HG02943 (cell line): ENCODE data around the gene ALK.

ENCODE experiments used
- ATAC-seq: cut with Tn5 transposase; IDR thresholded peaks from one replicate; pipeline ENCODE4 v1.9.1; 2021; ENCODE audit warnings: mild to moderate bottlenecking, low read depth, moderate library complexity; ENCODE audit not compliant: unreplicated experiment

Gene ALK

DNA sequence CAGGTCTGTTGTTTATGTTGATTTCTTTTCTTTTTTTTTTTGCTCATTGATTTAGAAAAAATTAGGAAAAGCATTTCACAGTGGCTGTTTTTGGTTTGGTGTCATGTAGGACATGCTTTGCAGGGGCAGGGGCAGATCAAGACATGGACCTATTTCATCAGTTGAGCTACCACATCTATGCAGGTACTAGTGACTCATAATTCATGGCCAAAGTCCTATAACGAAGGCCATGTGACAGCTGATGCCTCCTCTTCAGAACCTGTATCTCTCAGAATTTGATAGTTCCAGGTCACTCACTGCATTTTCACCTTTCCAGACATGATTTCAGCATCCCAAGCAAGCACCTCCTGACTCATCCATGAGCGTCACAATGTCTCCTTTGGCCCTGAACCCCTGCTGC lies 195.8 kb downstream of the ALK start:
- no peak for ATAC-seq

DNA sequence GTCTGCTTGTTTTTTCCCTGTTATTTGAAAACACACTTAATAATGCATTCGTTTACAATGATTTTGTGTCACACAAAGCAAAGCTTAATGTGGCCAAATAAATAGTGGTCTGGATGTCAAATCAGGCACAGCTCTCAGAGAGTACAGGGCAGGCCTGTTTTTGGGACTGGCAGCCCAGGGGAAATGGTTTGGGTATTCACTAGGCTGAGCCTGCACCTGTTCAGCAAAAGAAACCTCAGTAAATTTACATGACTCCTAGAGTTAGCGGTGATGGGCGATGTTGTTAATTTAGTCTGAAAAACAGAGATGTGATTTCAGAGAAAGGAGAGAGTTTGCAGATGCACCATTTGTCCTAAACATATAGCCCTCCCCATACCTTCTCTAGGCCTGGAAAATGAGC lies 197.1 kb downstream of the ALK start:
- ATAC-seq, result no peak

DNA sequence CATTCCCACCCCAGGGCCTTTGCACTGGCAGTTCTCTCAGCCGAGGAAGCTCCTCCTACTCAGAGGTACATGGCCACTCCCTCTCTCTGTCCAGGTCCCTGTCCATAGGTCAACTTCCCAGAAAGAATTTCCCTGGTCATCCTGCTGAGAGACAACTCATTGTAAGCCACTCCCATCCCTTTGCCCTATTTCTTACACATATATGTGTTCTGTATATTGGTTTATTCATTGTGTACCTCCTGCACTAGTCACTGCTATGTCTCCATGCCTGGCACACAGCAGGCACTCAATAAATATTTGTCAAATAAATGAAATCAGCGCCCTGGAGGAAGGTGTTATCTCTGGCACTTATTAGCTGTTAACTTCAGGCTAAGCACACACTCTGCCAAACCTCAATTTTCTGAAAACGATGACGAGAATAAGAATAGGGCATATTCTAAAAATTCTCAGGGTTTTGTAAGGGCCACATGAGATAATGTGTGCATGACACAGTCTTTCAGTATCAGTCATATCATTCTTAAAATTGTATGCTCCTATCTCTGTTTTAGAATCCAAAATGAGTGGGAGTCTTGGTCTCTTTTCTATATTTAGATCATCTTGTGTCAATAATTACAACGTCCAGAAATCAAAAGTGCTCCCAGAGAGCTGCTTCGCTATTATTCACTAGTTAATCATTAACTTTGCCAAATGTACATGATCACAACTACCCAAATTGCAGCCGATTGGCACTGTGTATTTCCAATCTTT lies 198.0 kb downstream of the ALK start:
- ATAC-seq, result peak; percentile 79

DNA sequence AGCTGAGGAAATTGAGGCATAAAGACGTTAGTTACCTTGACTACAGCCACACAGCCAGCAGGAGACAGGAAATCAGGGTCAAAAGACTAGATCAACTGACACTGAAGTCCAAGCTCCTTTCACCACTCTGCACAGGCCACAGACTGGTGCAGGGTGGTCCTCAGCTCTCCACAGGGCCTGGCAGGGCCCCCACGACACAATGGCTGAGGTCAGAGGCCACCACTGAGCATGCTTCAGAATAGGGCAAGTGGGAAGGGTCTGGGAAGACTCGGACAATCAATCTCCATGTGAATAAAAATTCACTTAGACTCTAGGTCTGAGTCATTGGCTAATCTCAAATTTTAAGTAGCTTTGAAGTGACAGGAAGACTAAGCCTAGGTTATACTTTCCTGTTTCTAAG lies 201.7 kb downstream of the ALK start:
- no peak for ATAC-seq

DNA sequence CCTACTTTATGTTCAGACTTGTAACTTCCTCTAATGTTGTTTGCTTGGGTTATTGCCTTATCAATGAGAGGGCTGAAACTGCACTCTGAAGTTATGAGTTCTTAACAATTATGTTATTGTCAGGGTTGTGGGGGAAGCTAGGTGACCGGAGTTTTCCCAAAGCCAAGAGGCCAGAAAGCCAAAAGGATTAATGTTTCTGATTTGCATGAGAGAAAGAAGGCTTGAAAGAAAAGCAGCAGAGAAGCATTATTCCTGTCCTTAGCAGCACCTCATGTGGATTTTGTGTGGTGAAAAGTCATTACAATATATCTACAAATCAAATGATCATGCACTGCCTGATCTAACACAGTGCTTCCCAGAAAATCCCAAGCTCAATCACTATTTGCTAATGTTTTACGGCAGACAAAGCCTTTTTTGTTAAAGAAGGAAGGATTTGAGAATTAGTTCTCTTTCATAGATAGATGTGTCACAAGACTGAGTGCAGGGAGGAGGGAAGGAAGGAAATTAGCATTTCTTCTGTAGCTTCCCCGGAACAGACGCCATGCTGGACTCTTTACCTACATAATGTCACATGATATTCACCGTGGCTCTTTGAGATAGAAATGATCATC lies 203.2 kb downstream of the ALK start:
- ATAC-seq, result no peak

DNA sequence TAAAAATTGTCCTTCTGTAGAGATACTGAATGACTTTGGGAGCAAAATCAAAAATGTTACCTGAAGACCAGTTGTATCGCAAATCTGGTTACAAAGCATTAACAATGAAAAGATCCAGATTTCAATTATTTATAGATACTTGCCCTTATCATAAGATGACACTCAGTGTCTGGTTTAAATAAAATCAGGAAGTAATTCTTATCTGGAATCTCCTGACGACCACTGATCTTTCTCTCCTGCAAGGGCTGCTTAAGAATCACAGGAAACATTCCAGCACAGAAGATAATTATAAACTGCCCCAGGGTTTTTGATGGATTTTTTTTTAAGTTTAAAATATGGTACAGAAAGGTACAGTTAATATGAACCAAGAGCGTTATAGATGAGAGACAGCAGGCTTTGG lies 205.7 kb downstream of the ALK start:
- no peak for ATAC-seq

DNA sequence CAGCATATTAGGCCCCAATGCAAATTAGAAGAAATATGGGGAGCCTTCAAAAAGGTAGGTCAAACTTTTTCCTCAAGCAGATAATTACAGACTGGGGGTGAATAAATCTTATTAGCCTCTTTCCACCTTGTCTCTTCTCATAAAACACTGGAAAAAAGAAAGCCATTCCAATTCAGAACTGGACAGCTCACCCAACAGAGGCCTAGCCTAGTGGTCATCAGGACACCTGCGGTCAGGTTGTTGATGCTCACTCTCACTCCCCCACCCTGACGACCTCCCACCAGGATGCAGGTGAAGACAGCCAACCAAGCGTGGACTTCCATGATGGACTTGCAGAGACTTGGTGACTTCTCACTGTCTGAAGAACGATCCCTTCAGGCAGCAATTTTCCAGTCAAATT lies 207.1 kb downstream of the ALK start:
- no peak for ATAC-seq

DNA sequence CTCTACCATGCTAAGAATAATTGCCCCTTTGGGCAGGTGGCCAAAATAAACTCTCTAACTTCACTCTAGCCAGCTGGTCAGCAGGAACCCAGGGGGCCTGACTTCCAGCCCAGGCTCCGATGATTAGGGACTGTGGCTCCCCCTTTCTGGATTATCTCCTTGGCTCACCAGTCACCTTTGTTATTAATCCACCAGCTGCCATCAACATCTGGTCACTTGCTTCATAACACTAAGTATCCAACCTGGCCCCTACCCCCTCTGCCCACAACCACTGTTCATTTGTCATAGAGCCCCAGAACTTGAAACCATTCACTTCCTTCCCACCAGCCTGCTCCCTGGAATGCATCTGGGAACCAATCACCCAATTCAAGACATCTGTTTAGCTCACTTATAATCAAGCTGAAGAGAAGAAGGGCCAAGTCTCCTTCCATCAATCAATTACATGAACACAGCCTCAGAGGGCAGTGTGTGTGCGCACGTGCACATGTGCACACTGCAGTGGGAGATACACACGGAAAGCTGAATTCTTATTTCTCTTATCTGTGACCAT lies 215.1 kb downstream of the ALK start:
- no peak for ATAC-seq

DNA sequence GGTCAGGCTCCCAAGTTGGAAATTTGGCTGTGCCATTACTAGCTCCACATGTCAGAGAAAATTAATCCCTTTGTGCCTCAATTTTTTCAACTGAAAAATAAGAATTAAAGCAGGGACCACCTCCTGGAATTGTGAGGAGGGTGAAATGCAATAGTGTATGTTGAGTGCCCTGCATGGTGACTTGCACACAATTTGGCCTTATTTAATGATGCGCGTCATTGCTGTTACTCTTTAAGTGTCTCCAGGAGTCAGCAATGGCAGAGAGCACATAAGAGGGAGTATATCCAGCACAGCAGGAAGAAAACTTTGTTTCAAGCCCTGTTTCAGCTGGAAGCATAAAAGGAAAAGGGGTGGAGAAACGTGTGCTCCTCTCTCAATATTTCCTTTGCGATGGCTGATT lies 215.8 kb downstream of the ALK start:
- no peak for ATAC-seq

DNA sequence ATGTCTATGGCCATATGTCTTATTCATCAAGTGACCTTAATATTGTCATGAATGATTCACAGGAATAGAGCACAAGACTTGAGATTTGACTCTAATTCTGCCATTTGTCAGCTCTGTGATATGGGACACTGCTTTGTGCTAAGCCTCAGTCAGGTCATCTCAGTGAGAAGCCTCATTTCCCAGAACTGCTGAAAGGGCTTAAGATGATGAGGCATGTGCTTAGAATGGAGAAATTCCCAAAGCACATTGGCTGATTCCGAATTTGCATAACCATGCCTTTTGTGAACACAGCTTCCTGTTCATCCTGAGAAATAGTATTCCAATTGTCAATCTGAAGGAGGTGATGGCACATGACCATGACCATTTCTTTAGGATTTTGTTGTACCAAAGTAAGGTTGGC lies 218.1 kb downstream of the ALK start:
- no peak for ATAC-seq

DNA sequence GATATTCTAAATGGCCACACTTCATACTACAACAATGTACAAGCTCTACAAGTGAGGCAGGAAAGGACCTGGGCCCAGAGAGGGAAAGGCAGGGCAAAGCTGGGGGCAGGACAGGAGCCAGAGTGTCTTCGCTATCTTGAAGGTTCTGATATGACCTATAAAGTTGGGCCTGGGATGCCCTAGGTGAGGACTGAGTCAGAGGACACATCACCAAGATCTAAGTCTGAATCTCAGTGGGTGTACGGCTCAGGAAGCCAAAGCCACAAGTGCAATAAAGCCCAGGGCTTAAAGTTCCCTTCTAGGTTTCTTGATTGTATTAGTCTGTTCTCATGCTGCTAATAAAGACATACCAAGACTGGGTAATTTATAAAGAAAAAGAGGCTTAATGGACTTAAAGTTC lies 219.1 kb downstream of the ALK start:
- no peak for ATAC-seq

DNA sequence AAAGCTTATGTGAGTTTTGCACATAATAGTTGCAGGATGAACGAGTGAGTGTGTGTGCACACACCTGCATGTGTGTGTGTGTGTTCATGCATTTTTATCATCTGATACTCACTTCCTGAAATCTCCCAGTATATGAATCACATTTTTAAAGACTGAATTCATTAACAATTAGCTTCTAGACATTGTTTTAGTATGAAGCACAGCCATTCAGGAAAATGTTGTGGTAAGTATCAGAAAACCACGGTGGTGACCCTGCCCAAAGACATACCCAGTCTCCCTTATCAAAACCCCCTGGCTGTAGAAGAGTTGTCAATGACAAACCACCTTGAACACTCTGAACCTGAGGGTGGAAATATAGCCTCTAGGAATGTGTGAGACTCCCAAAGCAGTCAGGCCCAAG lies 220.8 kb downstream of the ALK start:
- no peak for ATAC-seq

DNA sequence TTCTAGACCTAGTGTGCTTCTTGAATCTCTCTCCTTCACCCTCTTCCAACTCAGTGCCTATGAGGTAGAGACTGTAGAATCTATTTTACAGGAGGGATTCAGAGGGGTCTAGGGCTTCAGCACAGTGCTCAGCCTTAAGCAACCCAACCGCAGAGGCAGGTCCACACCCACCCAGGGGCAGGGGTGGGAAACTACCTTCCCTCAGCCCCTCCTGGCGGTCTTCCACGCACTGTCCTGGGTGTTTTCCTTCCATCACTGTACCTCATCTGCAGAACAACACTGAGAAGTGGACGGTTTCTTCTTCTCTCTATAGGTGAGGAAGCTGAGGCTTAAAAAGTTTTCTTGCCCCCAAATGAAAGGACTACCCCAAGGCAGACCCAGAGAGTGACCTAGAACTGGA lies 222.3 kb downstream of the ALK start:
- ATAC-seq, result no peak

DNA sequence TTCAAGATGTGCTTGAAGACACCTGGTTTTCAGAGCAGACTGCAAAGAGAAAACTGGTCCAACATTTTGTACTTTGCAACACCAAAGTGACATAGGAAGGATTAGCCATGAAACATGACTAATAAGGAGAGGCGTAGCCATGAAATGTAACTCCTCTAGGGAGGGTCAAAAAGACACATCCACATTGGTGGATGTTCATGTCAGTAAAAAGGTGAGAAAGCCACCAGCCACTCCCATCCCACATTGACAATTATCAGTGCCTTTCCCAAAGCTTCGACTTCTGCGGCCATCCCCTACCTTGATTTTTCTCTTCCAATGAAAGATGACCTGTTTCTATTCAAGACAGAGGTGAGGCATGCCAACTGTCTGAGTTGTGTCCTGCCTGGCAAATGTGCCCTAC lies 223.2 kb downstream of the ALK start:
- no peak for ATAC-seq

DNA sequence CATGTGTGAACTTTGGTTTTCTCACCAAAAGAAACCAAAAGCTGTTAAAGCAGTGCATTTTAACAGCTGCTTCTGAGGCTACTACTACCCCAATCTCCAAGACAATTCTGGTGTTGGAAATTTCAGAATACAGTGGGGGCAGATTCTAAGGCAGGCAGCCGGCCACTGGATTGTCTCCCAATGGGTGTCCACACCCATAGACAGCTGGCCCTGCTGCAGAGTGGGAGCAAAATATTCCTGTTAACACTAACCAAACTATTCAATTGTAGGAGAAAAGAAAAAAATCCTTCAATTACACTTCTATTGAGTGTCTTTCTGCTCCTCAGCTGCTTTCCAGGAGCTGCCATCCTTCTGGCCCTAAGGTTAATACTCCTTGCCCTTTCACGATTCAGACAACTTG lies 223.7 kb downstream of the ALK start:
- ATAC-seq, result no peak

DNA sequence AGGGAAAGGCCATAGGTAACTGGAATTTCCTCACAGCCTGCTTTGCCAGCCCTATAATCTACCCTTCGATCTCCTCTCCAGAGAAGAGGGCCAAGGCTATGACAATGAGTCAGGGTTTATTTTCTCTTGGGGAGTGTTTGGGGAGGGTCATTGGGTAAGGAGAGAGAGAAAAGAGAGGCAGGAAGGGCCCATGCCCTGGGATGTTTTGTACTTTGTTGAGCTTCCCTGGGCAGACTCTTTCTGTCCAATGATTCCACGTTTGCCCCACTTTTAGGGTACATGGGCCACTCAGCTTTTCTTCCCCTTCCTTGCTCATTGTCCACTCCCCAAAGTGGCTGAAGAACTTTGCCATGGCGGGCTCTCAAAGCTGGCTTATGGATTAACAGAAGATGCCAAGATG lies 224.2 kb downstream of the ALK start:
- ATAC-seq, result no peak

DNA sequence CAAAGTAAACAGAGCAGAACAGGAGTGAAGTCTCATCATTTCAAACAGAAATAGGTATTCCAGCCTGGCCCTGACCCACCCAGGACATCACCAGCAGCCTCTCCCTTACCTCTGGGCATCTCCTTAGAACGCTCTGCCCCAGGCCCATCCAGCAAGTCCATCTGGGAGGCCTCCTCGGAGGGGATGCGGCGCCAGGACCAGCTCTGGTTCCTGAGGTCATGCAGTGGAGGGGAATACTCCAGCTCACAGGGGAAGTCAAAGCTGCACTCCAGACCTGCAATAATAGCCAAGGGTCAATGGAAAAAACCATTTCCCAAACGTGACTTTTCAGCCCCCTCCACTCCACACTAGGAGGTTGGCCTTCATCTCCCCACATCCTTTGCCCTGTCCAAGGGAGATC lies 226.6 kb downstream of the ALK start:
- no peak for ATAC-seq

DNA sequence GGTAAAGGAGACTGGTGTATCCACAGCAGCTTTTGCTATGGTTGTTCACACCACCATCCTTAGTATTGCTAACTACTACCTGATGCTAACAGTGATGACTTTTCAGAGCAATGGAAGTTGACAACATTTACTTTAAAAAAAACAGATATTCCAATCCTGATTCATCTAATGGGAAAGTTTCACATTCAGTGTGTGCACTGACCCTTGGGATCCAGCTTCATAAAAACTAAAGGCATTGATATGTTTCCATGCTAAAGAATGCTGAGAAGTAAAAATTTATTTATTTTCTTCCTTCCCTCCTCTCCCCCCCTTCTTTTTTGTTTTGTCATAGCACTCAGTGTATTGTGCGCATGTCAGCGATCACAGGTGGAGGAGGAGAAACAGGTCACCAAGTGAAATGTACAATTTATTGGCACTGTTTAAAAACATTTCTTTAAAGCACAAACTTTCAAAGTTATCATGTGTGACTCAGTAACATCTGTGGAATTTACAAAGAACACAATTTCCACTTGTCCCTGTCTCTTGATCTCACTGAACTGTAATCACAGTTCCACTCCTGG lies 229.9 kb downstream of the ALK start:
- no peak for ATAC-seq

DNA sequence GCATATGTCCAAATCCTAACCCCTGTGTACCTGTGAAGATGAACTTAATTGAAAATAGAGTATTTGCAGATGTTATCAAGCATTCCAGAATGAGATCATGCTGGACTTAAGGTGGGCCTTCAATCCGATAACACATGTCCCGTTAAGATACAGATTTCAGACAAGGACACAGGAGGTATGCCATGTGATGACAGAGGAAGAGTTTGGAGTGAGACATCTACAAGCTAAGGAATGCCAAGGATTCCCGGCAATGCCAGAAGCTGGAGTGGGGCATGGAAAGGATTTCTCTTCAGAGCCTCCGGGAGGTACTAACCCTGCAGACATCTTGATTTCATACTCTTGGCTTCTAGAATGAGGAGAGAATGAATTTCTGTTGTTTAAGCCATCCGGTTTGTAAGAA lies 231.7 kb downstream of the ALK start:
- no peak for ATAC-seq

DNA sequence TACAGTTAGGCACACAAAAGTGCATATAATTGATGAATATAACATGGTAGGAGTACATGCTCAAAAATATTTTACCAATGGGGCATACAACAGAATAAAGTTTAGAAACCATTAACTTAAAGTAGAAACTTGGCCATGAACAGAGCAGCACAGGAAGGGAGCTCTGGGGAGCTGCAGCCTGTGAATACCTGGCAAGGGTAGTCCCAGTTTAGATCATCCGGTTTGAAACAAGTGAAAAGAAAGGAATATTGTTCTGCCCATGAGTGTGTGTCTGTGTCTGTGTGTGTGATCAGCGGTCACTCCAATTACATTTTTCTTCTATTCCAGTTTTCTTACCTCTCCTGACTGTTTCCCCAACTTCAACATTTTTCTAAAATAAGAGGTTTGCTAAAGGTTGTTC lies 233.0 kb downstream of the ALK start:
- ATAC-seq, result no peak

DNA sequence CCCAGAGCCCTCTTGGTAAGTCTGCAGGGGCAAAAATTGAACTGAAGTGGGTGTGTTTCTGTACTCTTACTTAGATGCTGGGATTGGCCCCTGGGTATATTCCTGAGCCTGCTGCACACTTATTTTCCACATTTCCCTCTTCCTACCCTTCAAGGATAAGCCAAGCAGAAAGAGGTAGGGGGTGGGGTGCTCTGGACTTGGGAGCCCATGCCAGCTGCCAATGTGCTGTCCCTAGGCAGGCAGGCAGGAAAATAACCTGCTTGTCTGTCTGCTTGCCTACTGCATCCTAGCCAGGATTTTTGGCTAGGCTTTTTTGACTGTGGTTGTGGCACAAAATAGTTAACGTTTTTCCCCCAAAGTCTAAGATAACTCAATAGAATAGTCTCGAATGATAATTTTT lies 234.3 kb downstream of the ALK start:
- no peak for ATAC-seq

DNA sequence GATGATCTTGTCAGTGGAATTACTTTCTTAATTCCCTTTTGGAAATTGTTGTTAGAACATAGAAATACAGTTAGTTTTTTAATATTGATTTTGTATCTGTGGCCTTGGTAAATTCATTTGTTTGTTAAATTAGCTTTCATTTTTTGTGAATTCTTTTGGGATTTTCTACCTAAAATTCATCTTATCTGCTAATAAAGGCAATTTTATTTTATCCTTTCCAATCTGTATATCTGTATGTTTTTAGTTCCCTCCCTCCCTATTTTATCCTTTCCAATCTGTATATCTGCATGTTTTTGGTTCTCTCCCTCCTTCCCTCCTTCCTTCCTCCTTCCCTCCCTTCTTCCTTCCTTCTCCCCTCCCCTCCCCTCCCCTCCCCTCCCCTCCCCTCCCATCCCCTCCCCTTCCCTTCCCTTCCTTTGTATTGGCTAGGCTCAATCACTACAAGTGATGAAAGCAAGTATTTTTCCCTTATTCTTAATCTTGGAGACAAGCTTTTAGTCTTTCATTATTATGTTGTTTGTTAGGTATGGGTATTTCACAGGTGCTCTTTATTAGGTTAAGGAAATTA lies 244.4 kb downstream of the ALK start:
- no peak for ATAC-seq
